ENCODE results near the gene ZNF608.

DNA sequence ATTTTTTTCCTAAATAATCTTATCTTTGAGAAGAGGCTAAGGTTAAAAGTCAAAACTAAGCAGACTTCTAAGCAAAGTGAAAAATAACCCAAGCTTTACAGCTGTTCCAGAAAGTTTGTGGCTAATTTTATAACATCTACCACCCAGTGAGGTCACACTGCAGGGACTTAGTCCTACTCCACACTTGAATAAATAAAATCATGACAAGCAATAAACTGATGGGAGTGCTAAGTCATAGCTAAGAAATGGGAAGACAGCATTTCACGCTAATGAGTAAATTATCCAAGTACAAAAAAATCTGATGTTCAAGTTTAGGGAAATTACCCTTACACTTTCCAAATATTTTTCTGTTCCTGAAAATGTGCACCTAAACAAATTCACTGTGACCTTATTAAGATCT lies 47.7 kb downstream of the ZNF608 start:
- TF ChIP-seq POLR2A (IDR thresholded peaks at IDR 0.05), result no peak
- TF ChIP-seq EP300 (IDR thresholded peaks at IDR 0.05), result no peak
- no peak for TF ChIP-seq CTCF (IDR thresholded peaks at IDR 0.05)

All from tibial nerve (tissue), 4 donors.